ENCODE data around the gene UBE2L5.
"Not testable (repeated sequence)": the region's sequence is repeated elsewhere in the genome, so short reads cannot be mapped to it uniquely, and the experiment has no call there.

UBE2L5 gene

GRCh38 chr13:30448441-30448840 is 26.1 kb downstream of the UBE2L5 start:
- no peak overlapping the region for H3K27ac ChIP-seq (ENCODE audit: extremely low read depth, low read depth, low read length)
- ChIA-PET CTCF (interaction anchor here (0.7 to 1.9 kb wide), 3 partner anchors 9 to 655 kb away, joined by 3 to 7 read pairs (median 5); no protein-coding TSS in a partner anchor), POLR2A (no interaction called here)

GRCh38 chr13:30450066-30450465 is 27.8 kb downstream of the UBE2L5 start:
- H3K4me3 ChIP-seq (ENCODE audit: low read depth, low read length) = no peak overlapping the region
- ChIA-PET POLR2A (no interaction called here), CTCF (no interaction called here)
- H3K4me1 ChIP-seq (ENCODE audit: control insufficient read depth, insufficient read depth, low read length) = no peaks in the 10 kb centered on the region
- no peak overlapping the region for H3K27ac ChIP-seq (ENCODE audit: extremely low read depth, low read depth, low read length)
- no peaks in the 10 kb centered on the region for H3K9me3 ChIP-seq (ENCODE audit: control insufficient read depth, insufficient read depth, low read depth, low read length)
- no peak for TF ChIP-seq GLI4 (tag by site-specific recombination; IDR thresholded peaks at IDR 0.05)
- no peaks in the 10 kb centered on the region for H3K36me3 ChIP-seq (ENCODE audit: control insufficient read depth in 2 of 2, insufficient read depth in 1 of 2, low read length in 2 of 2)

More at GRCh38 chr13:30448441-30448840, 26.1 kb downstream of the UBE2L5 start:
- Histone ChIP-seq H3K9me3 (ENCODE audit: control insufficient read depth, insufficient read depth, low read depth, low read length) (no peaks in the 10 kb centered on the region), H3K36me3 (ENCODE audit: control insufficient read depth in 2 of 2, insufficient read depth in 1 of 2, low read length in 2 of 2) (no peaks in the 10 kb centered on the region), H3K4me1 (ENCODE audit: control insufficient read depth, insufficient read depth, low read length) (no peaks in the 10 kb centered on the region), H3K4me3 (ENCODE audit: low read depth, low read length) (no peak overlapping the region)
- TF ChIP-seq ZNF174 (tag by site-specific recombination; IDR thresholded peaks at IDR 0.05) (no peak), ZBTB48 (tag by site-specific recombination; IDR thresholded peaks at IDR 0.05) (no peak), ZNF16 (tag by site-specific recombination; IDR thresholded peaks at IDR 0.05; ENCODE audit: low read depth) (no peak), ZNF837 (tag by site-specific recombination; IDR thresholded peaks at IDR 0.05) (no peak), ZNF416 (tag by site-specific recombination; IDR thresholded peaks at IDR 0.05) (no peak), SCRT2 (tag by site-specific recombination; IDR thresholded peaks at IDR 0.05) (no peak), ZNF76 (tag by site-specific recombination; IDR thresholded peaks at IDR 0.05; ENCODE audit: borderline replicate concordance, low read depth) (no peak)

- CTCF ChIA-PET; POLR2A ChIA-PET; H3K4me3 ChIP-seq (ENCODE audit: low read depth, low read length); H3K36me3 ChIP-seq (ENCODE audit: control insufficient read depth in 2 of 2, insufficient read depth in 1 of 2, low read length in 2 of 2); H3K4me1 ChIP-seq (ENCODE audit: control insufficient read depth, insufficient read depth, low read length); H3K9me3 ChIP-seq (ENCODE audit: control insufficient read depth, insufficient read depth, low read depth, low read length); H3K27ac ChIP-seq (ENCODE audit: extremely low read depth, low read depth, low read length): not testable (repeated sequence)
Observed at GRCh38 chr13:30451476-30451875, 29.2 kb downstream of the UBE2L5 start.

GRCh38 chr13:30453727-30454126 is 31.4 kb downstream of the UBE2L5 start:
- Histone ChIP-seq H3K27ac (ENCODE audit: extremely low read depth, low read depth, low read length) (no peak overlapping the region), H3K4me3 (ENCODE audit: low read depth, low read length) (no peak overlapping the region)
- POLR2A ChIA-PET = no interaction called here

GRCh38 chr13:30454991-30455390 is 32.7 kb downstream of the UBE2L5 start:
- no peak overlapping the region for H3K27ac ChIP-seq (ENCODE audit: extremely low read depth, low read depth, low read length)
- ChIA-PET CTCF (interaction anchor here (1.0 kb wide), 1 partner anchor 322 kb away, joined by 3 read pairs; no protein-coding TSS in a partner anchor), POLR2A (interaction anchor here (0.6 to 1.0 kb wide), 3 partner anchors 15 to 322 kb away, joined by 3 to 4 read pairs (median 3); no protein-coding TSS in a partner anchor)
- peaks cover 9 to 16% of the 10 kb centered on the region in 2 experiments for H3K36me3 ChIP-seq (ENCODE audit: control insufficient read depth in 2 of 2, insufficient read depth in 1 of 2, low read length in 2 of 2)
- no peaks in the 10 kb centered on the region for H3K9me3 ChIP-seq (ENCODE audit: control insufficient read depth, insufficient read depth, low read depth, low read length)
- H3K4me1 ChIP-seq (ENCODE audit: control insufficient read depth, insufficient read depth, low read length) = no peaks in the 10 kb centered on the region
- H3K4me3 ChIP-seq (ENCODE audit: low read depth, low read length) = no peak overlapping the region
- TF ChIP-seq ZNF76 (tag by site-specific recombination; IDR thresholded peaks at IDR 0.05; ENCODE audit: borderline replicate concordance, low read depth) (no peak), ZEB2 (tag by site-specific recombination; IDR thresholded peaks at IDR 0.05) (no peak), ZNF626 (tag by site-specific recombination; IDR thresholded peaks at IDR 0.05) (no peak), ZNF596 (tag by site-specific recombination; IDR thresholded peaks at IDR 0.05) (no peak), SCRT2 (tag by site-specific recombination; IDR thresholded peaks at IDR 0.05) (no peak), ZNF140 (tag by site-specific recombination; IDR thresholded peaks at IDR 0.05) (no peak), ZNF274 (IDR thresholded peaks at IDR 0.05; ENCODE audit: low read length) (no peak), ZNF274 (tag by site-specific recombination; IDR thresholded peaks at IDR 0.05; ENCODE audit: borderline replicate concordance) (no peak), ZNF132 (tag by site-specific recombination; IDR thresholded peaks at IDR 0.05; ENCODE audit: borderline replicate concordance) (no peak), ZBTB48 (tag by site-specific recombination; IDR thresholded peaks at IDR 0.05) (no peak), ZNF843 (tag by site-specific recombination; IDR thresholded peaks at IDR 0.05) (no peak), ZNF280C (tag by site-specific recombination; IDR thresholded peaks at IDR 0.05) (no peak), ZNF112 (tag by site-specific recombination; IDR thresholded peaks at IDR 0.05) (no peak), ZNF521 (tag by site-specific recombination; IDR thresholded peaks at IDR 0.05) (no peak), ZNF837 (tag by site-specific recombination; IDR thresholded peaks at IDR 0.05) (no peak), ZNF624 (tag by site-specific recombination; IDR thresholded peaks at IDR 0.05) (no peak)

More at GRCh38 chr13:30453727-30454126, 31.4 kb downstream of the UBE2L5 start:
- Histone ChIP-seq H3K4me1 (ENCODE audit: control insufficient read depth, insufficient read depth, low read length) (no peaks in the 10 kb centered on the region), H3K9me3 (ENCODE audit: control insufficient read depth, insufficient read depth, low read depth, low read length) (no peaks in the 10 kb centered on the region), H3K36me3 (ENCODE audit: control insufficient read depth in 2 of 2, insufficient read depth in 1 of 2, low read length in 2 of 2) (peaks cover 4% of the 10 kb centered on the region in 2 experiments)
- no peak for TF ChIP-seq ZNF580 (tag by site-specific recombination; IDR thresholded peaks at IDR 0.05)
- no peak for TF ChIP-seq ZNF621 (tag by site-specific recombination; IDR thresholded peaks at IDR 0.05)
- TF ChIP-seq ZNF664 (tag by site-specific recombination; IDR thresholded peaks at IDR 0.05) = no peak
- no peak for TF ChIP-seq REPIN1 (tag by site-specific recombination; IDR thresholded peaks at IDR 0.05; ENCODE audit: low read depth)
- no peak for TF ChIP-seq ZNF341 (tag by site-specific recombination; IDR thresholded peaks at IDR 0.05; ENCODE audit: low read depth)
- TF ChIP-seq ZFP37 (tag by site-specific recombination; IDR thresholded peaks at IDR 0.05) = no peak
- TF ChIP-seq MEIS1 (CRISPR knock-in tag; IDR thresholded peaks at IDR 0.05; ENCODE audit: borderline replicate concordance) = no peak
- no peak for TF ChIP-seq ZNF654 (tag by site-specific recombination; IDR thresholded peaks at IDR 0.05; ENCODE audit: low read depth)
- CTCF ChIA-PET = interaction anchor here (1.0 kb wide), 1 partner anchor 45 kb away, joined by 3 read pairs; no protein-coding TSS in a partner anchor
